GM19023 (cell line): ENCODE results near the gene GNPDA1.

Experiments used
- ATAC-seq: cut with Tn5 transposase; IDR thresholded peaks from one replicate; pipeline ENCODE4 v1.9.1; 2021; ENCODE audit warnings: mild to moderate bottlenecking, moderate library complexity; ENCODE audit not compliant: unreplicated experiment

The GNPDA1 gene

DNA sequence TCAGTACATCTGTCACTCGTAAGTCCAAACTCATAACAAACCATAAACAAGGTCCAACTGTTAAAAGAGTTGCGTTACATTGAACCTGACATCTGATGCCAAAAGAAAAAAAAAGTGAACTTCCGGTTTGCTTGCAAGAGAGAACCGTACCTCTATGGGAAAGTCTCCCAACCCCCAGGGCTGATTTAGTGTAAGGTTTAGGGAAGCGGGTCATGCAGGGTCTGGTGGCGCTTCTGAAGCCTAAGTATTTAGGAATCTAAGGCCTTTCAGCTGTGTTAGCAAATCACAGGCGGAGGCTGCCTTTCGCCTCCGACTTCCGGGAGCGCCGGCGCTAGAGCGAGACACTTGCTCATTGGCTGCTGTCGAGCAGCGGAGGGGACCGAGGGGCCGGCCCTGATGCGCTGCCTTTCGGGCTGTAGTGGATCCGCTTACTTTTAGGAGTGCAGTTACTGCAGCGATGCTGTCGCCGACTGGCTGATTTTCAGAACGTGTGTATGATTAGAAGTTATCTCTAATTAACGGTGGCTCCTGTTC, 12.0 kb upstream of the GNPDA1 start:
- peak; percentile 100 for ATAC-seq

DNA sequence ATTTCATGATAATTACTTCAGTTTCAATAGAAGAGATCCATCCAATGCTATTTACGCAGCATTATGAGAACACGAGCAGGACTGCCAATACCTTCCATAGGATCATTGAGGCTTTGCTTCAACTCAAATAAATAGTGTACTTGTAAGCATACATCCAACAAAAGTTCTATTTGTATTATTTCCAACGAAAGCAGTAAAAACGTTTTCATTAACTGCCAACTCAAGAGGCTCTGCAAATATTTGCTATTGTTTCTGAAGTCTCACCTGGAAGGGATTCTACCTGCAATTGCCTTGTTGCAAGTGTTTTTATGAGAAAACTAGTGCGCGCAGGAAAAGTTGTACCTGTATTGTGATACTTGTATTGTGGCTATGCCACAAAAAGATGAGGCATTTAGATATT, 11.0 kb upstream of the GNPDA1 start:
- ATAC-seq: no peak

- ATAC-seq: no peak
These were observed 7.4 kb upstream of the GNPDA1 start for GRCh38 chr5:142020122-142020659.

GRCh38 chr5:142017832-142018427, 5.1 kb upstream of the GNPDA1 start:
- no peak for ATAC-seq

GRCh38 chr5:142016556-142016955, 3.7 kb upstream of the GNPDA1 start:
- ATAC-seq: peak; percentile 24

DNA sequence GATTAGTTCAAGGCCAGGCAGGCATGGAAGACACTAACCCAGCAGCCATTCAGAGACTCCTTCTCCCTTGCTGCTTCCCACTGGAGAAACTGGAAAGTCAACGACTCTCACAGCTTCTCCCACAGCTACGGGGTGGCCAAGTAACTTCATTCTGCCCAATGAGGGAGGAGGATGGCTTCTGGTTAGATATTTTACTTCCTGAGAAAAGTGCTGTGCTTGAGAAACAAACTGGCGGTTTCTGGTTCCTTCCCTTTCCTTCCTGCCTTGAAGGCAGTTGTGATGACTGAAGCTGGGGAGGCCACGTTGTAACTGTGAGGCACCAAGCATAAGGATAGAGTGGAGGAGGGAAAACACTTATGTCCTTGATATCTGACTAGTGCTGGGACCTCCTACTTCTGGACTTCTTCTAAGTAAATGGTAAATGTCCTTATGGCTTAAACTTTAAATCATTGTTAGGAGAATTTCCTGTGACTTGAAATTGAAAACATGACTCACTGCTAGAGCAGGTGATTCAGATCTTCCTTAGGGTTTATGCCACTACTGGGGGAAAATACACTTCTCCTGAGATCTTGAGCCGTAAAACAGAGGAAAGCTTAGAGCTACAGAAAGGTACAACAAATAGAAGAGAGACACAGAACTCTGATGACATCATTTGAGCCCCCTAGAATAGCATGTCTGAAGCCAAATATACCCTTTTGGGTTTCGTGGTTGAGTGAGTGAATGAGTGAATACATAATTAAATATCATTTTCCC, 3.1 kb upstream of the GNPDA1 start:
- peak; percentile 26 for ATAC-seq

DNA sequence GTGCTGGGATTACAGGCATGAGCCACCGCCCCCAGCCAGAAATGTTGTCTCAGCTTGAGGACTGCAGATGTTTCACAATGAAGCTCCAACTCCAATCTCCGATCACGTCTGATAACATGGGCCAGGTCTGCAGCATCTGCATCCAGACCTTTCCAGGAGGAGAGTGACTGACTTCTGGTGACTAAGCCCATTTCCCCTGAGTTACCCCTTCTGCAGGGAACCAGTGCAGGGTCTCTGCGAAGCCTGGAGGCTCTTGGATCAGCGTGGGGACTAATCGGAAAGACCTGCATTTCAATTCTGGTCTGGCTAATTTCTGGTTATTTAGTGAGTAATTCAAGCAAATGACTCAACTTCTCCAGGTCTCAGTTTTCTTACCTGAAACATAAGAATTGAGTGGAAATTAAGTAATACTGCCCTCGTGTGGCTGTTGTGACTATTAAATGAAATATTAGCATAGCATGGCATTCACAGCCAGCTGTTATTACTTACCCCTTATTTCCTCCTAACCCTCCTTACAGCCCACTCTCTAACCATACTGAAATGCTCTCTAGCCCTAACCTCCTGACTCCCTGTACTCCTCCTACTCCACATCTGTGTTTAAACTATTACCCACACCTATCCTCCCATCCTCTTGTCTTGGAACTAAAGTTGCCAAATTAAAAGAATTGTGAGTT, 2.2 kb upstream of the GNPDA1 start:
- ATAC-seq: no peak

DNA sequence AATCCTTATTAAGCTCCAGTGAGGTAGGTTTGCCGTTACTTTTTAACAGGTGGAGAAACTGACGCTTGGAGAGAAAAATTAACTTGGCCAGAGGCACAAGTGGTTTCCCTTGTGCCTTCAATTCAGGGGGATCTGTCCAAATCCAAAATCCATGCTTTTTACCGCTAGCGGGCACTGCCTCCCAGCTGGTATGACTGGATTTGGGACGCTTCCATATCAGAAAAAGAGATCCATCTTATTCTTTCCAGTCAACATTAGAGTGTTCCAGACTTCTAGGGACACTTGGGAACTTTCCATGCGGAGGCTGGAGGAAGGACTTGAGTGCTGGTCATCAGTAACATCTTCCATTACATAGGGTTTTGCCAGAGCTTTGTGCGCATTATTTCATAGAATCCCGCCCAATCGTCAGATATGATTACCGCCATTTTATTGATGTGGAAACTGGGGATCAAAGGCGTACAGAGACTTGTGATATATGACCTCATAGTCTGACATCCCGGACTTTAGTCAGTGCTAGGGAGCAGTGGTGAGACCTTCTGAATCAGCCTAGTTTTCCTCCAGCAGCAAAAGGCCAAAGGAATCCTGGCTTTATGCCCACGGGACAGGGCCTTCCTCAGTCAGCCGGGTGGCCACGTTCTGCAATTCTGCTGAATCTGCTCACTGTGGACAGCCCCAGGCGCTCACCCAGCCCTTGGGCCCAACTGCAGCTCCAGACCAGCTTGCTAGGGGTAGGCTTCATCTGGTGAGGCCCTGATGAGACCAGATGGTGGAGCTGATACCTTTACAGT, 1.1 kb upstream of the GNPDA1 start:
- ATAC-seq: no peak

DNA sequence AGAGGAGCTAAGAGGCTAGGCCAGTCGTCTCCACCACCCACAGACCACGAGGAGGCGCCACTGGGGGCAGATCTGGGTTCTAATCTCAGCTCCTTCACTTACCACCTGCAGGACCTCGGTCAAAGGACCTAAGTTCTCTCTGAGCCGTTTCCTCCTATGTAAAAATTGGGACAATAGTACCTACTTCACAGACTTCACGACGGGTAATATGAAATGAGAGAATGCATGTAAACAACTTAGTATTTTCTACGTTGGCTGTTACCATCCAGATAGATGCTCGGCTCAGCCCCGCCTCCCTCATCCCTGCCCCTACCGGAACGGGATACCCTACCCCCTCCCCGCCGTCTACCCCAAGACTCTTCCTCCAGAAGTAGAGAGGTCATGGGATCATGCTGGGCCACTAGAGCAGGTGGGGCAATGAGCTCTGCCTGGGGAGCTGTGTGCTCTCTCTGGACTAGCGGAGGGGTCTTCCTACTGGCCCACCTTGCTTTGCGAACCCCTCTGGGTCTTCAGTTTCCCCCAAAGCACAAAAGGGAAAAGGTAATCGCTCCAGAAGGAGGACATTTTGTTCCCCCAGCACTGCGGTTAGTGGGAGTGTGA, 541 bp downstream of the GNPDA1 start:
- ATAC-seq: no peak

- ATAC-seq: no peak
These were observed 1.1 kb downstream of the GNPDA1 start for GRCh38 chr5:142011572-142012185.

DNA sequence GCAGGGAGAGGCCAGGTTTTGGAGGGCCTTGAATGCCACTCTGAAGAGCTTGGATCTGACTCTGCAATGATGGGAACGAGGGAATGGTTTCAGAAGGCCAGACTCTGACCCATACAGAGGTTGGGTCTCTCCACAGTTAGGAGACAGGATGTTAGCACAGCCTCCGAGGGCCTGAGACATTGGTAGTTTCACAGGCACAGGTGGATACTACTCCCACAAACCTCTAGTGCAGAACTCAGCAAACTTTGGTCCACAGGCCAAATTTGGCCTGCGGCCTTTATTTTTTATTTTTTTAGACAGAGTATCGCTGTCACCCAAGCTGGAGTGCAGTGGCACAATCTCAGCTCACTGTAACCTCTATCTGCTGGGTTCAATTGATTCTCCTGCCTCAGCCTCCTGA, 2.9 kb downstream of the GNPDA1 start:
- ATAC-seq: no peak

DNA sequence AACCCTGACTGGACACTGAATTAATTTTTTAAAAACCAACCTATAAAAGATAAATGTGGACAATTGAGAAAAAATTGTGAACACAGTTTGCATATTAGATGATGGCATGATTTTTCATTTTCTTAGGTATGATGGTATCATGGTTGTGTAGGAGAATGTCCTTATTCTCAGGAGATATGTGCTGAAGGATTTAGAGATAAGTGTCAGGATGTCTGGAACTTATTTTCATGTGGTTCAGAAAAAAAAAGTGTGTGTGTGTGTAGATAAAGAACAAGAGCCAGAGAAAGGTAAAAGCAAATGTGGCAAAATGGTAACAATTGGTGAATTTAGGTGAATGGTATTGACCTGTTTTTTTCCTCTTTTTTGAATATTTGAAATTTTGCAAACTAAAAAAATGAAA, 4.0 kb downstream of the GNPDA1 start:
- ATAC-seq: no peak

DNA sequence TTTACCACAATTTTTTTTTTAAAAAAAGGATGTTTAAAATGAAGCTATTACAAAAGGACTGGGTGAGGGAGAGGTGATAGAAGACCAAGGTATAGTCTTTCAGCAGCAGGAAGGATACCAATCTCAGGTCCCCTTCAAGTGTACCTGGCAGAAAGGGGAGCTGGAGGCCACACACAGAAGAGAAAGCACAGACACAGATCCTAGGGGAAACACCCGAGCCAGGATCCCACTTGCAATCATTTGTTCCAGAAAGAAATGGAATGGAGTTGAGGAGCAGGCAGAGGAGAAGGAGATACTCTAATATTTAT, 5.6 kb downstream of the GNPDA1 start:
- ATAC-seq: no peak

- ATAC-seq: peak; percentile 55
These were observed 6.2 kb downstream of the GNPDA1 start for GRCh38 chr5:142006363-142007236.

DNA sequence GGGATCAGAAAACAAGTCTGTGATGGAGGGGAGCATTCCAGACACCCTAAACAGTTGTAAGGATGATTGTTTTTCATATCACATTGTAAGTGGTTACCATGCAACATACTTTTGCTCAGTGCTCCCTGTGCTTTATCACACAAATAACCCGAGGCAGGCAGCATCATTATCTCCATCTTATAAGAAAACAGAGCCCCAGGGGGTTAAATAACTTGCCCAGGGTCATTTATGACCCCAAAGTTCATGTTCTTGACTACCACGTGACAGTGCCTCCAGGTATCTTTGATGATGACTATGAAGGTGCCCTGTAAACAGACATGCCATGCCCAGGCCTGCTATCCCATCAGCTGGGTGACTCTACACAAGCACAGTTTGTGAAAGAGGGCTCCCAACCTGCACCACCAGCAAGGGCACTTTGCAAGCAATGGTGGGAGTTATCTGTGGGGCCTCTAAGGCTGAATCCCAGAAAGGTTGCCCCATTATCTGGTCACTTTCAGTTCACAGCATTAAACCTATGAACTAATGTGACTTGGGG, 9.5 kb downstream of the GNPDA1 start:
- ATAC-seq: no peak

GRCh38 chr5:142000704-142001484, 11.9 kb downstream of the GNPDA1 start:
- ATAC-seq: no peak

DNA sequence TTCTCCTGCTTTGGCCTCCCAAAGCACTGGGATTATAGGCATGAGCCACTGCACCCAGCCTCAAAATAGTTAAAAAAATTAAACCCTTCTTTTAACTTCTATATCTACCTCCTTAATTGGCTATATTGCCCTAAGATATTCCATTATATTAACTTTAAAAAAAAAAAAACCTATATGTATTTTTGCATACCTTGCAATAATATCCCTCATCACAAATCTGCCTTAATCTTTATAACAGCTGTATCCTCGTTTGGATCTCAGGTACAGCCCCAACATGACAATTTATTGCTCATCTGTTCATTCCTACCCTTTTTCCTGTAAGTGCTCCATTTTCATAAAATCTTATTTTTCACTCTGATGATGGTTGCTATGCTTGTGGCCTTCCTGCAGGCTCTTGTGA, 12.7 kb downstream of the GNPDA1 start:
- ATAC-seq: no peak

DNA sequence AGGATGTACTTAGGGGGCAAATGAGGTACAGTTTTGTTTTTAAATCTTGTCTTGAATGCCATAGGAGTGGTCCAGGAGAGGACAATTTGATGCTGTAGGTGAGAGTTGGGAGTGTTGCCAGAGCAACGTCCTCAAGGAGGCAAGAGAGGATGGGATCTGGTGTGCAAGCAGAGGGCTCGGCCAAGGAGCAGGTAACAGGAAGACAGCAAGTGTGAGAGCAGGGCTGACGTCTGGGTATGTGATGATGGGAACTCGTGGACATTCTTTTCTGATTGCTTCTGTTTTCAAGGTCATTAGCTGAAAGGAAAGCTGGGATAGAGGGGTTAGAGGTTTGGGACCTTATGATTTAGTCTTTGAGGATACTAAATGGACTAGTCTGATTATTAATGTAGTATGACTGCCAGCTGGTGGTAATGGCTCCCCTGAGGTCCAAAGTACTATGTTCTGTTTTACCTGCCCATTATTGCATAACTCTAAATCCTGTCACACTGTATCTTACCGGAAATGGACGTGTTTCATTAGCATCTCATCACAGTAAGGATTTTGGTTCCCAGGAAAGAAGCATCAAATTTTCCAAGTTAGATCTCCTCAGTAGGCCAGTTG, 15.4 kb downstream of the GNPDA1 start:
- ATAC-seq: no peak
